SU-DHL-6 (cell line): ENCODE results near the gene KRT14.
"Not testable (repeated sequence)": the region's sequence is repeated elsewhere in the genome, so short reads cannot be mapped to it uniquely, and the experiment has no call there.

ENCODE experiments used
- H2AFZ ChIP-seq: fragments of 200-600 bp; sonication (generic); 2 replicates; pipeline ENCODE4 v1.6.1; 2014; ENCODE audit warnings: low read depth, mild to moderate bottlenecking, moderate library complexity, mixed read lengths, antibody characterized with exemption, low read length; ENCODE audit not compliant: severe bottlenecking
- H3F3A ChIP-seq: fragments of 200-600 bp; shearing (Covaris generic); 2 replicates; pipeline ENCODE4 v1.6.0; 2016; ENCODE audit warnings: antibody characterized with exemption, mild to moderate bottlenecking; ENCODE audit not compliant: insufficient read depth
- H3K27ac ChIP-seq: fragments of 200-600 bp; sonication (generic); 2 replicates; pipeline ENCODE4 v1.5.1; 2016; ENCODE audit warnings: low read depth, mild to moderate bottlenecking, low read length, moderate library complexity, mixed read lengths
- H3K27me3 ChIP-seq: fragments of 200-600 bp; sonication (generic), shearing (Covaris generic); 2 replicates; pipeline ENCODE4 v1.6.0; 2014; ENCODE audit warnings: mild to moderate bottlenecking, low read length
- H3K36me3 ChIP-seq: fragments of 200-600 bp; sonication (generic); 2 replicates; pipeline ENCODE4 v1.6.1; 2014; ENCODE audit warnings: mild to moderate bottlenecking, low read length, mixed read lengths
- H3K4me2 ChIP-seq: fragments of 300-600, 200-600 bp; shearing (Covaris generic), sonication (generic); 2 replicates; pipeline ENCODE4 v1.6.0; 2014; ENCODE audit warnings: low read length, low read depth, mild to moderate bottlenecking; ENCODE audit not compliant: poor library complexity, severe bottlenecking
- H3K4me3 ChIP-seq: fragments of 200-600 bp; sonication (generic); 2 replicates; pipeline ENCODE4 v1.5.1; 2014; ENCODE audit warnings: antibody characterized with exemption, low read length, mild to moderate bottlenecking, mixed read lengths; ENCODE audit not compliant: insufficient read depth, poor library complexity, severe bottlenecking
- H3K79me2 ChIP-seq: fragments of 200-600 bp; sonication (generic); 2 replicates; pipeline ENCODE4 v1.6.1; 2014; ENCODE audit warnings: mild to moderate bottlenecking, low read length, moderate library complexity; ENCODE audit not compliant: insufficient read depth
- H3K9ac ChIP-seq: fragments of 200-600 bp; sonication (generic); 2 replicates; pipeline ENCODE4 v1.7.0; 2014; ENCODE audit warnings: mild to moderate bottlenecking, low read length
- H3K9me2 ChIP-seq: fragments of 200-600 bp; sonication (generic); replicated peaks from 2 replicates; pipeline ENCODE4 v1.6.1; 2014; ENCODE audit warnings: low read length; ENCODE audit not compliant: insufficient read depth
- H3K9me3 ChIP-seq: fragments of 200-600 bp; sonication (generic); 2 replicates; pipeline ENCODE4 v1.6.1; 2014; ENCODE audit warnings: low read length, mixed read lengths; ENCODE audit not compliant: insufficient read depth
- H4K20me1 ChIP-seq: fragments of 200-600 bp; sonication (generic); 2 replicates; pipeline ENCODE4 v1.6.1; 2014; ENCODE audit warnings: low read depth, mild to moderate bottlenecking, antibody characterized with exemption, low read length, moderate library complexity, mixed read lengths
- CTCF ChIP-seq: fragments of 200-600 bp; sonication (generic); IDR thresholded peaks from one replicate; pipeline ENCODE4 v1.5.1; 2017; ENCODE audit warnings: antibody characterized with exemption, mild to moderate bottlenecking, low read length, moderate library complexity; ENCODE audit not compliant: insufficient read depth, poor library complexity, severe bottlenecking
- EZH2phosphoT487 ChIP-seq: fragments of 200-600 bp; sonication (generic), shearing (Covaris generic); conservative IDR thresholded peaks from 2 replicates; pipeline ENCODE4 v1.6.1; 2018; ENCODE audit warnings: mild to moderate bottlenecking, antibody characterized with exemption, low read length, moderate library complexity, mixed read lengths

KRT14 gene

DNA sequence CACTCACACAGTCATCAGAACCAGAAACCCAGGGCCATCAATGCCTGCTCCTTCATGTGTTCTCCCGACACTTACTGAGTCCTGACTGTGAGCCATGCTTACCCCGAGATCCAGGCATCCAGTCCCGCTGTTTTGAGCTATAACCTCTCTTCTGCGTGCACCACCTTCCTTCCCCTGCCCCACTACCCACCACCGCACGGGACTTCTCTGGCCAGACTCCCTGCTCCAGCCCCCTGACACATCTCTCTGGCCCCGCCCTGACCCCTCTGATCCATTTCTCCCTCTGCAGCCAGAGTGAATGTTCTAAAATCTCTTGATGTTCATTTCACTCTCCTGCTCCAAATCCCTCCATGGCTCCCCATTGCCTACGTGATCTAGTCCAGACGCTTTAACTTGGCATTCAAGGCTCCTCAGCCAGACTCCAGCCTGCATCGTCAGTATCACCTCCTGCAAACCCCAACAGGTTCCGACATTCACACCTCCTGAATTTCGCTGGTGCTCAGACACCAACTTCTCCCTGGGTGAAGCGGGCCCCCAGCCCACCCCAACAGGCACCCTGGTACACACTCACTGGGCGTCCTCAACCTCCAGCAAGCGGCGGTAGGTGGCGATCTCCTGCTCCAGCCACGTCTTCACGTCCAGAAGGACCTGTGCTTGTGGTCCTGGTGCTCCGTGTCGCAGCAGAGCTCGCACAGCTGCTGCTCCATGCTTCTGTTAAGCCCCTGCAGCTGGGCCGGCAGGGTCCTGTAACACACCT lies 40.8 kb upstream of the KRT14 start:
- Histone ChIP-seq H3K4me3 (no peak overlapping the region), H3K27ac (no peak overlapping the region), H3K4me2 (no peak overlapping the region), H3K9me2 (no peaks in the 10 kb centered on the region), H3K27me3 (no peaks in the 10 kb centered on the region), H4K20me1 (no peaks in the 10 kb centered on the region), H3K79me2 (no peaks in the 10 kb centered on the region), H3K9ac (no peak overlapping the region), H2AFZ (no peak overlapping the region), H3K36me3 (no peaks in the 10 kb centered on the region), H3F3A (no peaks in the 10 kb centered on the region), H3K9me3 (no peaks in the 10 kb centered on the region; the same call in 1 of the 2 replicates)
- TF ChIP-seq CTCF (no peak), EZH2phosphoT487 (no peak)

- not testable (repeated sequence) for H3K9me2 ChIP-seq, H3K4me3 ChIP-seq, H3K9ac ChIP-seq, H2AFZ ChIP-seq, H3K27ac ChIP-seq, H3F3A ChIP-seq, H3K9me3 ChIP-seq, H3K79me2 ChIP-seq, H3K4me2 ChIP-seq, H4K20me1 ChIP-seq, H3K27me3 ChIP-seq, H3K36me3 ChIP-seq
These were observed 40.2 kb upstream of the KRT14 start for GRCh38 chr17:41626914-41627295.

DNA sequence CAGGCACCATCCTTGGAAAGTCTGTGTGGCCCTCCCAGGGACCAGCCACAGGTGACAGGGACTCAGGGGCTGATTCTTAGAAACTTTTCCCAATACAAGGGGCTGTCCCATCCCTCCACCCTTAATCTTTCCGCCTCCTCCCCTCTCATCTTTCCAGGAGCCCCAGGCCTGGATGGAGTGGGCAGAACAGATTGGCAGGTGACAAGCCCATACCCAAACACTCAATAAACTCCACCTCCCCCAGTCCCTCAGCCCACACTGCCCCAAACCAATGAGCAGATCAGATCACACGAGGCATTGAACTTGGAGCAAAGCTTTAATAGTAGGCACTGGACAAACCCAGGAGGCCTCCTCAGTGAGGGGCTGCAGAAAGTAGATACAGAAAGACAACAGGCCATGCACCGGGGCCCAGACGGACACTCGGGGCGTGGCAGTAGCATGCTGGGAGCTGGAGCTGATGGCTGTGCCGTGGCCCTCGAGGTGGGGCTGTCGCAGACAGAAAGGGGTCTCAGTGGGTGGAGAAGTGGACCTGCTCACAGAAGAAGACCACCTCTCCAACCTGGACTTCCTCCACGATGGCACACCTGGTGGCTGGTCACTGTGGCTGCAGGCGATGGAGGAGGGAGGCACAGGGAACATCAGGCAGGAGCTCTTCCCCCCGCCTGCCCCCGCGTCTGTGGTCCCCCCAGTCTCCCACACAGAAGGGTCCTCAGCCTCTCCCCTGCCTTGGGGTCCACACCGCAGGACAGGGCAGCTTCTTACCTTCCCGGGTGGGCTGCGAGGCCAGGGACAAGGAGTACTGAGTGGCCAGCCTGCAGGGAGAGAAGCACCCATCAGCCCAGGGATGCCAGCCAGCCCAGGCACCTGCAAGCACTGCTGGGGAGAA lies 39.6 kb upstream of the KRT14 start:
- not testable (repeated sequence) for H3K27me3 ChIP-seq, H3K36me3 ChIP-seq, H3K9me3 ChIP-seq, H3K4me3 ChIP-seq, H2AFZ ChIP-seq, H3K9me2 ChIP-seq, H3K4me2 ChIP-seq, H3K79me2 ChIP-seq, H3K27ac ChIP-seq, H3K9ac ChIP-seq, H3F3A ChIP-seq, H4K20me1 ChIP-seq

GRCh38 chr17:41625602-41626001 lies 38.9 kb upstream of the KRT14 start:
- no peaks in the 10 kb centered on the region for H3F3A ChIP-seq
- no peak overlapping the region for H3K27ac ChIP-seq
- H3K79me2 ChIP-seq, result no peaks in the 10 kb centered on the region
- H3K27me3 ChIP-seq, result no peaks in the 10 kb centered on the region
- no peaks in the 10 kb centered on the region for H4K20me1 ChIP-seq
- no peak overlapping the region for H3K4me3 ChIP-seq
- TF ChIP-seq EZH2phosphoT487 (no peak), CTCF (no peak)
- H3K4me2 ChIP-seq, result no peak overlapping the region
- H3K9me2 ChIP-seq, result no peaks in the 10 kb centered on the region
- H2AFZ ChIP-seq, result no peak overlapping the region
- H3K9ac ChIP-seq, result no peak overlapping the region
- no peaks in the 10 kb centered on the region for H3K36me3 ChIP-seq
- H3K9me3 ChIP-seq, result no peaks in the 10 kb centered on the region
